AG09309 (cell line): ENCODE data around the gene PYGO2.
"Not testable (repeated sequence)": the region's sequence is repeated elsewhere in the genome, so short reads cannot be mapped to it uniquely, and the experiment has no call there.

Experiments
- DNase-seq: peaks from one replicate; pipeline ENCODE4 v3.0.0-alpha.2; 2010; ENCODE audit warnings: low read depth
- H3K4me3 ChIP-seq: 2 replicates; pipeline ENCODE4 v1.5.1; 2011; ENCODE audit warnings: mild to moderate bottlenecking, low read depth, low read length, moderate library complexity; ENCODE audit not compliant: control insufficient read depth
- TF ChIP-seq, protein P1 (sequence below): IDR thresholded peaks from 2 replicates; pipeline ENCODE4 v1.5.1; 2011; ENCODE audit warnings: mild to moderate bottlenecking, low read depth, low read length, inconsistent platforms; ENCODE audit not compliant: insufficient read depth, control insufficient read depth; ENCODE audit errors: missing control alignments

PYGO2 gene

GRCh38 chr1:154999571-155000410 lies 38.2 kb upstream of the PYGO2 start:
- no peak for DNase-seq
- H3K4me3 ChIP-seq = peak overlapping the region; percentile 88
- TF ChIP-seq, protein P1, sequence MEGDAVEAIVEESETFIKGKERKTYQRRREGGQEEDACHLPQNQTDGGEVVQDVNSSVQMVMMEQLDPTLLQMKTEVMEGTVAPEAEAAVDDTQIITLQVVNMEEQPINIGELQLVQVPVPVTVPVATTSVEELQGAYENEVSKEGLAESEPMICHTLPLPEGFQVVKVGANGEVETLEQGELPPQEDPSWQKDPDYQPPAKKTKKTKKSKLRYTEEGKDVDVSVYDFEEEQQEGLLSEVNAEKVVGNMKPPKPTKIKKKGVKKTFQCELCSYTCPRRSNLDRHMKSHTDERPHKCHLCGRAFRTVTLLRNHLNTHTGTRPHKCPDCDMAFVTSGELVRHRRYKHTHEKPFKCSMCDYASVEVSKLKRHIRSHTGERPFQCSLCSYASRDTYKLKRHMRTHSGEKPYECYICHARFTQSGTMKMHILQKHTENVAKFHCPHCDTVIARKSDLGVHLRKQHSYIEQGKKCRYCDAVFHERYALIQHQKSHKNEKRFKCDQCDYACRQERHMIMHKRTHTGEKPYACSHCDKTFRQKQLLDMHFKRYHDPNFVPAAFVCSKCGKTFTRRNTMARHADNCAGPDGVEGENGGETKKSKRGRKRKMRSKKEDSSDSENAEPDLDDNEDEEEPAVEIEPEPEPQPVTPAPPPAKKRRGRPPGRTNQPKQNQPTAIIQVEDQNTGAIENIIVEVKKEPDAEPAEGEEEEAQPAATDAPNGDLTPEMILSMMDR = peak; percentile 1

DNA sequence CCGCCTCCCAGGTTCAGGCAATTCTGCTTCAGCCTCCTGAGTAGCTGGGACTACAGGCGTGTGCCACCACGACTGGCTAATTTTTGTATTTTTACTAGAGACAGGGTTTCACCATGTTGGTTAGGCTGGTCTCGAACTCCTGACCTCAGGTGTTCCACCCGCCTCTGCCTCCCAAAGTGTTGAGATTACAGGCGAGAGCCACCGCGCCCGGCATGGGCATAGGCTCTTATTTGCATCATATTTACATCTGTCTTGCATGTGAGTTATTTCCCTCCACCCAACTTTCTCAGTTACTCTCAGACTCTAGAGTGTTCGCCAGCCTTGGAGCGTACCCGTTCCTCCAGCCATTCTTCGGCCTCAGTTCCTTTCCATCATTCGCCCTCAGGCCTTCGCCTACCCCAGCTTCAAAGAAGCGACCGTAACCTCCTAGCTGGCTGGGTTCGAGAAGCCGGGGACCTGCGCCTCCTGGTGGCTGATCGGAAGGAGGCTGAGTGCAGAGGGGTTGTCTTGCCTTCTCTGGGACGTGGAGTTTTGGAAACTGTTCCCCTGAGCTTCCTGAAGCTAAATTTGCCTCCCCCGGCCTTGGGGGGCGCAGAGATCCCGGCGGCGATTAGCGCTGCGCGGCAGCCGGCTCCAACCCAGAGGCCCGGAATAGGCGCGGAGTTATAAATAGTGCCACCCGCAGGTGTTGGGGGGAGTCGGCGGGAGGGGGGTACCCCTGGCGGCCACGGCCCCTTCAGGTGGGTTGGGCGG lies 37.4 kb upstream of the PYGO2 start:
- no peak for DNase-seq
- TF ChIP-seq, protein P1 = peak; percentile 97
- H3K4me3 ChIP-seq = peak overlapping the region; percentile 88

DNA sequence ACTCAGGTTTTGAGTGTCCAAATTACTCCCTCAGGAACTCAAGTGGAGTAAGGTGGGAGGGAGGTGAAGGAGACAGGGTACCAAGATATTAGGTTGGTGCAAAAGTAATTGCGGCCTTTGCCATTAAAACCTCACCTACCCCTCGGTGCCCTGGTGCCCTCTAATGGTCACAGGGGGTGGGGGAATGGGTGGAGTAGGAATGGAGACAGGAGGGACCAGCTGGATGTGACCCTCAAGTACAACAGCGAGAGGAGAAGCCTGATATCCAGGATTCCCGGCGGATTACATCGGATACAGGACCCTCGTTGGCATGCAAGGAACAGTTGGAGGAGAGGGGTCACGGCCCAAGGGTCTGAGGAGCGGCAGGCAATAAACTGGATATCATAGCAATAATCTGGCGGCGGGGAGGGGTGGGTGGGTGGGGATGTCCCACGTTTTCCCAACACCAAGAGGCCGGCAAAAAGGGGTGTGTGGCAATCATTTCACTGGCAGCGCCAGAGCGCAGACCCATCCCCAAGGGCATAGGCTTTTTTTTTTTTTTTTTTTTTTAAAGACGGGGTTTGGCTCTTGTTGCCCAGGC lies 36.7 kb upstream of the PYGO2 start:
- TF ChIP-seq, protein P1 = no peak
- no peak for DNase-seq
- no peak overlapping the region for H3K4me3 ChIP-seq

DNA sequence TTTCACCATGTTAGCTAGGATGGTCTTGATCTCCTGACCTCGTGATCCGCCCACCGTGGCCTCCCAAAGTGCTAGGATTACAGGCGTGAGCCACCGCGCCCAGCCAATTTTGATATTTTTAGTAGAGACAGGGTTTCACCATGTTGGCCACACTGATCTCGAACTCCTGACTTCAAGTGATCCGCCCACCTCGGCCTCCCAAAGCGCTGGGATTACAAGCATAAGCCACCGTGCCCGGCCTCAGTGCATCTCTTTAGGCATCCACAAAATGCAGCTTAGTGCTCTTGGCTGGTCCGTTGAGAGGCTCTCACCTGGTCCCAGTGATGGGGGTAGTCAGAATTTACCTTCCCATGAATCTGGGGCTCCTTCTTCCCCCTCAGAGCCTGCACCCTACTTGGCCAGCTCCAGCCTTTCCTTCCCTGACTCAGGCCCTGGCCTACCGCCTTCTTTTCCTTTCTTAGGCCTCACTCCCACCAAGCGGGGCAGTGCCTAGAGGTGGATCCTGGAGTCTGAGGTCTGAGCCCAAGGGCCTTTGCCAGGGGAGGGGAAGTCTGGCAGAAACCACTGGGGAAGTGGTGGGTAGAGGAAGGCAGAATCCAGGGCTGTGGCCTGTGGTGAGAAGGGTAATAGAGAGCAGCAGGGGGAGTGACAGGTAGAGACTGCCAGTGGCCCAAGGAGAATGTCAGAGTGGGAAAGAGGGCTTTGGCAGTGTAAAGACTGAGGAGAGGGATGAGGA lies 35.6 kb upstream of the PYGO2 start:
- no peak for DNase-seq
- TF ChIP-seq, protein P1 = no peak
- no peak overlapping the region for H3K4me3 ChIP-seq

GRCh38 chr1:154995301-154995983 lies 33.9 kb upstream of the PYGO2 start:
- peak; percentile 69 for DNase-seq

More at GRCh38 chr1:154995301-154995983, 33.9 kb upstream of the PYGO2 start:
- TF ChIP-seq, protein P1 = peak; percentile 52
- not testable (repeated sequence) for H3K4me3 ChIP-seq
